ENCODE results near the gene ARRDC2.
A peak's percentile ranks its signal among the peaks of the same experiment; 100 is the strongest.

ARRDC2 gene

GRCh38 chr19:18017275-18018083 is 9.5 kb downstream of the ARRDC2 start:
- TF ChIP-seq EGR1 (IDR thresholded peaks at IDR 0.05) (no peak), YY1 (IDR thresholded peaks at IDR 0.05; ENCODE audit: low read depth) (no peak), TEAD4 (IDR thresholded peaks at IDR 0.05) (peak; percentile 32; the same call in 1 of the 2 replicates)
- TF ChIP-seq, protein P1, sequence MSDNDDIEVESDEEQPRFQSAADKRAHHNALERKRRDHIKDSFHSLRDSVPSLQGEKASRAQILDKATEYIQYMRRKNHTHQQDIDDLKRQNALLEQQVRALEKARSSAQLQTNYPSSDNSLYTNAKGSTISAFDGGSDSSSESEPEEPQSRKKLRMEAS (IDR thresholded peaks at IDR 0.05): no peak

DNA sequence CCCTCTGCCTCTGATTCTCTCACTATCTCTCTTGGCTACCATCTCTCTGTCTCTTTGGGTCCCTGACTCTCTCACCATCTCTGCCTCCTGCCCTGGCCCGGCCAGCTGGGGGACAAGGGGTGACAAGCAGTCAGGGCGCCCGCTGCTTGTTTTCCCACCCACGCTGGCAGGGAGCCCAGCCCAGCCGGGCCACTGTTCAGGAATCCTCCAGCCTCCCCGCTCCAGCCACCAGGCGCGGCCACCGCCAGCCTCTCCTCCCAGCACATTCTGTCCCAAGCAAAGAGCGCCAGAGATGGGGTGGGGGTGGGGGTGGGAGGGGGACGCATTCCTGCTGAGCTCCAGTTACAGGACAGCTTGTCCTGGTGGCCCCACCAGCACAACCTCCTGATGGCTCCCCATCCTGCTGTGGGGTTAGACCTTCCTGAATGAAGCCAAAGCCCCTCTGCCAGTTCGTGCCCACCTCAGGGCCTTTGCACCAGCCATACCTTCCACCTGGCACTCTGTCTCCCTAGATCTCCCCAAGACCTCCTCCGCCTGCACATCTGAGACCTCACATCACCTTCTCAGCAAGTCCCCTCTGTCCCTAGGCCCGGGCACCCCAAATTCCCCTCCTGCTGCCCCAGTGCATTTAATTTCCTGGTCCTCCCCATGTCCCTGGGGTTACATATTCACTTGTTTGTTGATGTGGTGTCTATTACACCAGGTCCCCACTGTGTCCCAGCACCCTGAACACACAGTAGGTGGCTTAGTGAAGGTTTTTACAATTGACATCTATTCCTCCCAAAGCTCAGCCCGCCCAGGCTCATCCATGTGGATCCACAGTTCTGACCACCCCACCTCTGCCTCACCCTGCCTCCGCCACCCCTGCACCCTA is 12.5 kb downstream of the ARRDC2 start:
- TF ChIP-seq NFIC (IDR thresholded peaks at IDR 0.05): peak; percentile 49; the same call in 1 of the 2 replicates
- peak; percentile 72 for TF ChIP-seq EGR1 (IDR thresholded peaks at IDR 0.05)
- TF ChIP-seq RAD21 (IDR thresholded peaks at IDR 0.05; ENCODE audit: low read depth): no peak

- TF ChIP-seq CREB1 (IDR thresholded peaks at IDR 0.05; ENCODE audit: low read depth) (no peak), TEAD4 (IDR thresholded peaks at IDR 0.05) (no peak), NFIC (IDR thresholded peaks at IDR 0.05) (peak; percentile 67)
- TF ChIP-seq, protein P1 (IDR thresholded peaks at IDR 0.05): peak; percentile 33; the same call in 1 of the 2 replicates
Measured at GRCh38 chr19:18021121-18021755, 13.3 kb downstream of the ARRDC2 start.

GRCh38 chr19:18023622-18024251 is 15.8 kb downstream of the ARRDC2 start:
- no peak for TF ChIP-seq ZBTB7A (IDR thresholded peaks at IDR 0.05; ENCODE audit: low read depth)
- TF ChIP-seq NFIC (IDR thresholded peaks at IDR 0.05): no peak
- TF ChIP-seq USF1 (IDR thresholded peaks at IDR 0.05): no peak
- no peak for TF ChIP-seq RAD21 (IDR thresholded peaks at IDR 0.05; ENCODE audit: low read depth)
- no peak for TF ChIP-seq TAF1 (IDR thresholded peaks at IDR 0.05; ENCODE audit: low read depth)
- TF ChIP-seq FOXM1 (IDR thresholded peaks at IDR 0.05; ENCODE audit: borderline replicate concordance, low read depth): no peak
- TF ChIP-seq EP300 (IDR thresholded peaks at IDR 0.05; ENCODE audit: borderline replicate concordance): no peak
- TF ChIP-seq CEBPB (IDR thresholded peaks at IDR 0.05): no peak

- TF ChIP-seq EGR1 (IDR thresholded peaks at IDR 0.05): no peak
- no peak for TF ChIP-seq REST (IDR thresholded peaks at IDR 0.05; ENCODE audit: low read depth)
- no peak for TF ChIP-seq EP300 (IDR thresholded peaks at IDR 0.05; ENCODE audit: borderline replicate concordance)
- TF ChIP-seq CEBPB (IDR thresholded peaks at IDR 0.05): no peak
- TF ChIP-seq YY1 (IDR thresholded peaks at IDR 0.05; ENCODE audit: low read depth): no peak
- no peak for TF ChIP-seq TCF12 (IDR thresholded peaks at IDR 0.05; ENCODE audit: low read depth)
- TF ChIP-seq, protein P1 (IDR thresholded peaks at IDR 0.05): no peak
- TF ChIP-seq TEAD4 (IDR thresholded peaks at IDR 0.05): no peak
- no peak for TF ChIP-seq ZBTB7A (IDR thresholded peaks at IDR 0.05; ENCODE audit: low read depth)
- TF ChIP-seq RAD21 (IDR thresholded peaks at IDR 0.05; ENCODE audit: low read depth): no peak
- no peak for TF ChIP-seq NFIC (IDR thresholded peaks at IDR 0.05)
- no peak for TF ChIP-seq FOXM1 (IDR thresholded peaks at IDR 0.05; ENCODE audit: borderline replicate concordance, low read depth)
- TF ChIP-seq USF1 (IDR thresholded peaks at IDR 0.05): no peak
- no peak for TF ChIP-seq TAF1 (IDR thresholded peaks at IDR 0.05; ENCODE audit: low read depth)
- TF ChIP-seq CREB1 (IDR thresholded peaks at IDR 0.05; ENCODE audit: low read depth): no peak
Measured at GRCh38 chr19:18027151-18027550, 19.2 kb downstream of the ARRDC2 start.

DNA sequence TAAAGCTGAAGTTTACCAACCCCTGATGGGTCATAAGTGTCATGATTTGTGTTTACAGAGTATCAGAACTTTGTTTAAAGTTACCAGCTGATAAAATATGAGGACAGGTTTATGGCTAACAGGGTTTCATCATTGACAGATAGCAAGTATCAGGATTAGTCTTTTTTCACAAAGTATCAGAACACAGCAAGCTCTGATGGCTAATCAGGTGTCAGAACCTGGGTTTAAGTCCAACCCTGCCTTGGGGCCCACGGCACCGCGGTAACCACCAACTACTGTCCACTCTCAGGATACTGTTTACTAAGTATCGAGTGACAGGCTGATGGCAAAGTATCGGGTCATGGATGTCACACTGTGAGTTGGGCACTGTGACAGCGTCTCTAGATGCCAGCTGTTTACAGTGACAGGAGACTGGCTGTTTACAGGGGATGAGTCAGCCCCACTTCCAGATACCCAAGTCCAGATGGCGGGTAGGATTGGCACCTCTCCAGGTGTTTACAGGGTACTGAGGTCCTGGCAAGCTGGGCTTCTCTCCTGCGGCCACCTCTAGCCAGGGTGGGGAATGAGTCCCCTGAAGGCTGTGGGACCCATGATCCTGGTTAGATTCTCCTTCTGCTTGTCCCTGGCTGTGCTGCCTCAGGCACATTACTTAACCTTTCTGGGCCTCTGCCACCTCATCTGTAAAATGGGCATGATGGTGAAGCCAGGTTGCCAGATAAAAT is 21.8 kb downstream of the ARRDC2 start:
- TF ChIP-seq REST (IDR thresholded peaks at IDR 0.05; ENCODE audit: low read depth): no peak
- TF ChIP-seq FOXM1 (IDR thresholded peaks at IDR 0.05; ENCODE audit: borderline replicate concordance, low read depth): no peak
- TF ChIP-seq CREB1 (IDR thresholded peaks at IDR 0.05; ENCODE audit: low read depth): no peak
- no peak for TF ChIP-seq TAF1 (IDR thresholded peaks at IDR 0.05; ENCODE audit: low read depth)
- no peak for TF ChIP-seq ZBTB7A (IDR thresholded peaks at IDR 0.05; ENCODE audit: low read depth)
- TF ChIP-seq YY1 (IDR thresholded peaks at IDR 0.05; ENCODE audit: low read depth): no peak
- TF ChIP-seq EP300 (IDR thresholded peaks at IDR 0.05; ENCODE audit: borderline replicate concordance): no peak
- TF ChIP-seq, protein P1 (IDR thresholded peaks at IDR 0.05): no peak
- no peak for TF ChIP-seq TCF12 (IDR thresholded peaks at IDR 0.05; ENCODE audit: low read depth)
- TF ChIP-seq USF1 (IDR thresholded peaks at IDR 0.05): no peak

Measured in Ishikawa (cell line).